Stimulated activated CD8-positive, alpha-beta memory T cell treated with anti-CD3 and anti-CD28 coated beads, Interleukin-7, amount 100 ng/mL, for 24 hours (primary cell): ENCODE measurements around the gene RNF130.
A peak's percentile ranks its signal among the peaks of the same experiment; 100 is the strongest.

Experiments
- DNase-seq: peaks from one replicate; pipeline ENCODE4 v3.0.0-alpha.2; 2020; ENCODE audit warnings: low read depth

RNF130 gene

GRCh38 chr5:179915406-179915935 is 156.1 kb downstream of the RNF130 start:
- DNase-seq = no peak

GRCh38 chr5:179914032-179914755 is 157.4 kb downstream of the RNF130 start:
- no peak for DNase-seq

- no peak for DNase-seq
These were observed 158.1 kb downstream of the RNF130 start for GRCh38 chr5:179913461-179913860.

GRCh38 chr5:179912951-179913350 is 158.6 kb downstream of the RNF130 start:
- no peak for DNase-seq

- DNase-seq = no peak
These were observed 159.2 kb downstream of the RNF130 start for GRCh38 chr5:179912386-179912785.

GRCh38 chr5:179909224-179909623 is 162.3 kb downstream of the RNF130 start:
- no peak for DNase-seq

GRCh38 chr5:179908528-179908927 is 163.0 kb downstream of the RNF130 start:
- no peak for DNase-seq

- DNase-seq = peak; percentile 21
These were observed 163.8 kb downstream of the RNF130 start, which contains the start of gene TBC1D9B for GRCh38 chr5:179907556-179908324. TBC1D9B (minus strand) TSS chr5:179907897; CDS start chr5:179907821, 76 bp downstream.

- DNase-seq = no peak
These were observed 164.6 kb downstream of the RNF130 start for GRCh38 chr5:179906795-179907555.

GRCh38 chr5:179906294-179906794 is 165.2 kb downstream of the RNF130 start:
- no peak for DNase-seq

- no peak for DNase-seq
These were observed 166.4 kb downstream of the RNF130 start for GRCh38 chr5:179905161-179905560.
